Heart left ventricle (tissue), 13 donors: ENCODE results near the gene WBP1L.

Experiments used
- CTCF ChIP-seq, 12 donors: fragments of 200-600 bp; sonication (generic) in 4 of 12; IDR thresholded peaks; one replicate each; pipeline versions ENCODE4 v1.5.0 to v1.8.0; 2018 to 2022; ENCODE audit warnings: antibody characterized with exemption in 12 of 12, mild to moderate bottlenecking in 5 of 12
- POLR2A ChIP-seq, 2 donors: fragments of 450-650 bp; IDR thresholded peaks; one replicate each; pipeline ENCODE4 v1.6.1; 2017; ENCODE audit warnings: antibody characterized with exemption in 2 of 2, mild to moderate bottlenecking in 2 of 2, moderate library complexity in 2 of 2
- donor health status: ischemic (EF 13 %, LVEDD 7.1; RV severe dilation, severe dysfunction).
- donor health status: DM: no; HTN: yes; CAD: no.
- donor health status: DM: no; HTN: no; CAD: no.
- donor health status: ischemic (EF 25% LVEDD 6.9; RV normal size, moderate dysfunction).
- donor health status: ischemic (EF 25% LVEDD 5.7; RV mildly dilated, moderate dysfunction).
- donor health status: ischemic (EF 35%, LVEDD 5.7; RV mildly dilated, moderate dysfunction).
- donor health status: nonischemic (EF 11% LVEDD 7.7; RV severe dilation, severe dysfunction).
- donor health status: DM: yes; HTN: yes; CAD: no.
- donor health status: PGD.
- donor health status: ischemic (EF 29% LVEDD 5.4; RV normal size, mild dysfunction).
- donor health status: nonischemic (EF 23%, LVEDD 6.1; RV moderate dilation, normal function).

GRCh38 chr10:102731222-102731800 lies 12.4 kb upstream of the WBP1L start:
- TF ChIP-seq CTCF (IDR thresholded peaks at IDR 0.05) (no peak), POLR2A (IDR thresholded peaks at IDR 0.05) (no peak)
